Caki2 (cell line): ENCODE data around the gene LRRC2. TPM values are rescaled to one million over a fixed set of nuclear protein-coding genes. Genes with fewer than 3 reads are reported as not detected.
"Not testable (repeated sequence)": the region's sequence is repeated elsewhere in the genome, so short reads cannot be mapped to it uniquely, and the experiment has no call there.

Experiments used
- DNase-seq: peaks from one replicate; pipeline ENCODE4 v3.0.0-alpha.2; 2015; ENCODE audit warnings: low read depth
- in situ Hi-C: cut with HindIII; loops from 2 replicates; pipeline ENCODE4 v1.10.0; 2016; ENCODE audit warnings: low sequenced_read_pairs, low pct_unique_long_range_greater_than_20kb, mixed read lengths
- total RNA-seq: library from RNA; depleted of rRNA; stranded (reverse); fragments of >200 nt; shearing (Covaris generic); gene quantifications from 2 replicates; pipeline ENCODE4 v1.2.3, GENCODE V29; 2014; ENCODE audit warnings: low replicate concordance; rRNA removed

LRRC2 gene
- total RNA-seq = not detected in 2 replicates

GRCh38 chr3:46566040-46566641 lies at the start of gene LRRC2:
Gene LRRC2, minus strand, starts transcription at chr3:46566302. Its CDS starts 14,711 bp downstream, at chr3:46551591.
- no peak for DNase-seq
- in situ Hi-C loops = no loop called here

GRCh38 chr3:46615050-46615775 lies 49.1 kb upstream of the LRRC2 start:
- DNase-seq = no peak
- in situ Hi-C loops = no loop called here

GRCh38 chr3:46614431-46614830 lies 48.3 kb upstream of the LRRC2 start:
- in situ Hi-C loops = no loop called here
- no peak for DNase-seq

- in situ Hi-C loops = no loop called here
- no peak for DNase-seq
Observed at GRCh38 chr3:46613313-46614005, 47.4 kb upstream of the LRRC2 start.

GRCh38 chr3:46612324-46612723 lies 46.2 kb upstream of the LRRC2 start, which contains the start of gene FAM240A:
Gene FAM240A, plus strand, starts transcription at chr3:46612525. Its CDS starts 159 bp downstream, at chr3:46612684.
- in situ Hi-C loops = no loop called here
- peak; percentile 29 for DNase-seq

GRCh38 chr3:46609944-46610722 lies 44.0 kb upstream of the LRRC2 start:
- in situ Hi-C loops = no loop called here

GRCh38 chr3:46609212-46609721 lies 43.2 kb upstream of the LRRC2 start:
- in situ Hi-C loops = no loop called here
- DNase-seq = peak; percentile 6

More at GRCh38 chr3:46609944-46610722, 44.0 kb upstream of the LRRC2 start:
- no peak for DNase-seq

- no peak for DNase-seq
- in situ Hi-C loops = no loop called here
Observed at GRCh38 chr3:46607603-46608028, 41.5 kb upstream of the LRRC2 start.

- no peak for DNase-seq
- in situ Hi-C loops = no loop called here
Observed at GRCh38 chr3:46604127-46604526, 38.0 kb upstream of the LRRC2 start.

GRCh38 chr3:46603446-46604046 lies 37.4 kb upstream of the LRRC2 start:
- in situ Hi-C loops = no loop called here
- no peak for DNase-seq

- DNase-seq = no peak
- in situ Hi-C loops = no loop called here
Observed at GRCh38 chr3:46599590-46599989, 33.5 kb upstream of the LRRC2 start.

- no peak for DNase-seq
- in situ Hi-C loops = no loop called here
Observed at GRCh38 chr3:46595819-46596314, 29.8 kb upstream of the LRRC2 start.

GRCh38 chr3:46594723-46595122 lies 28.6 kb upstream of the LRRC2 start:
- no peak for DNase-seq
- in situ Hi-C loops = no loop called here

- in situ Hi-C loops = no loop called here
- no peak for DNase-seq
Observed at GRCh38 chr3:46593979-46594378, 27.9 kb upstream of the LRRC2 start.

GRCh38 chr3:46593274-46593862 lies 27.3 kb upstream of the LRRC2 start:
- in situ Hi-C loops = no loop called here
- DNase-seq = no peak

- DNase-seq, in situ Hi-C loops: not testable (repeated sequence)
Observed at GRCh38 chr3:46587268-46587667, 21.2 kb upstream of the LRRC2 start.

GRCh38 chr3:46586738-46587246 lies 20.7 kb upstream of the LRRC2 start:
- DNase-seq = no peak
- in situ Hi-C loops = no loop called here
